Measurements from ENCODE around the gene MITF.

DNA sequence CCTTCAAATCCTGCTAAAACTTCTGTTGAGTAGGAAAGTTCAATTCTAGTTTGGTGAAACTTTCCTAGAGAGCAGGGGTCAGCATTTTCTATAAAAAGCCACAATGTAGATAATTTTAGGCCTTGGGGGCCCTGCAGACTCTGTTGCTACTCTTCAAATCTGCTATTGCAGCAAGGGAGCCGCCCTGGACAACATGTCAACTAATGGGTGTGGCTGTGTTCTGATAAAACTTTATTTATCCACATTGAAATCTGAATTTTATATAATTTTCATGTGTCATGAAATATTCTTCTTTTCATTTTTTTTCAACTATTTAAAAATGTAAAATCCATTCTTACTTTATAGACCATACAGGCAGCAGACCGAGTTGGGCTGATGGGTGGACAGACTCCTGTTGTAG, 192.8 kb downstream of the MITF start:
- TF ChIP-seq POLR2A (IDR thresholded peaks at IDR 0.05): no peak
- TF ChIP-seq, protein P1, sequence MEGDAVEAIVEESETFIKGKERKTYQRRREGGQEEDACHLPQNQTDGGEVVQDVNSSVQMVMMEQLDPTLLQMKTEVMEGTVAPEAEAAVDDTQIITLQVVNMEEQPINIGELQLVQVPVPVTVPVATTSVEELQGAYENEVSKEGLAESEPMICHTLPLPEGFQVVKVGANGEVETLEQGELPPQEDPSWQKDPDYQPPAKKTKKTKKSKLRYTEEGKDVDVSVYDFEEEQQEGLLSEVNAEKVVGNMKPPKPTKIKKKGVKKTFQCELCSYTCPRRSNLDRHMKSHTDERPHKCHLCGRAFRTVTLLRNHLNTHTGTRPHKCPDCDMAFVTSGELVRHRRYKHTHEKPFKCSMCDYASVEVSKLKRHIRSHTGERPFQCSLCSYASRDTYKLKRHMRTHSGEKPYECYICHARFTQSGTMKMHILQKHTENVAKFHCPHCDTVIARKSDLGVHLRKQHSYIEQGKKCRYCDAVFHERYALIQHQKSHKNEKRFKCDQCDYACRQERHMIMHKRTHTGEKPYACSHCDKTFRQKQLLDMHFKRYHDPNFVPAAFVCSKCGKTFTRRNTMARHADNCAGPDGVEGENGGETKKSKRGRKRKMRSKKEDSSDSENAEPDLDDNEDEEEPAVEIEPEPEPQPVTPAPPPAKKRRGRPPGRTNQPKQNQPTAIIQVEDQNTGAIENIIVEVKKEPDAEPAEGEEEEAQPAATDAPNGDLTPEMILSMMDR (IDR thresholded peaks at IDR 0.05): no peak
